Calu3 (cell line): Measurements from ENCODE around the gene GAS6. TPM values are rescaled to one million over a fixed set of nuclear protein-coding genes. Genes with fewer than 3 reads are reported as not detected.

Experiments
- BruUV-seq: library from RNA; stranded (reverse); fragments of 400-500 nt; replicated peaks from 2 replicates; lab custom pipeline; 2021; lab: Mats Ljungman, UMichigan
- CTCF ChIA-PET: fragments of 300-600 bp; sonication (Branson Sonifier 250); formaldehyde crosslinking; loops from one replicate; lab custom pipeline; 2022; ENCODE audit warnings: antibody characterized with exemption; lab: Charles Lee
- DNase-seq: peaks from one replicate; pipeline ENCODE4 v3.0.0; 2022
- H3K27ac Mint-ChIP-seq: one replicate; pipeline ENCODE4 v1.8.0; 2022; ENCODE audit warnings: mixed read lengths; ENCODE audit not compliant: unreplicated experiment
- H3K27me3 Mint-ChIP-seq: one replicate; pipeline ENCODE4 v1.8.0; 2022; ENCODE audit warnings: mixed read lengths; ENCODE audit not compliant: unreplicated experiment
- H3K36me3 Mint-ChIP-seq: one replicate; pipeline ENCODE4 v1.8.0; 2022; ENCODE audit warnings: mild to moderate bottlenecking, moderate library complexity, mixed read lengths; ENCODE audit not compliant: insufficient read depth, unreplicated experiment
- H3K4me1 Mint-ChIP-seq: one replicate; pipeline ENCODE4 v1.8.0; 2022; ENCODE audit warnings: mild to moderate bottlenecking, low read depth, mixed read lengths; ENCODE audit not compliant: unreplicated experiment
- H3K4me3 Mint-ChIP-seq: one replicate; pipeline ENCODE4 v1.8.0; 2022; ENCODE audit warnings: mild to moderate bottlenecking, low read depth, moderate library complexity, mixed read lengths; ENCODE audit not compliant: unreplicated experiment
- H3K9me3 Mint-ChIP-seq: one replicate; pipeline ENCODE4 v1.8.0; 2022; ENCODE audit warnings: low read depth, mixed read lengths; ENCODE audit not compliant: unreplicated experiment
- CTCF ChIP-seq: fragments of 200-600 bp; IDR thresholded peaks from one replicate; pipeline ENCODE4 v1.8.0; 2022; ENCODE audit warnings: antibody characterized with exemption; ENCODE audit not compliant: unreplicated experiment
- intact Hi-C: fragments of 100-400 bp; cut with micrococcal nuclease; formaldehyde crosslinking; loops from one replicate; pipeline ENCODE4 v1.10.0; 2022; ENCODE audit not compliant: unreplicated experiment
- total RNA-seq: library from RNA; stranded (reverse); gene quantifications from 2 replicates; pipeline ENCODE4 v1.2.3, GENCODE V29; 2022

Gene GAS6
- total RNA-seq, 1 experiment from 2014 or later = 0.42 TPM

- no peak for DNase-seq
- Mint-ChIP-seq H3K4me1 (no peaks in the 10 kb centered on the region), H3K27ac (no peak overlapping the region), H3K27me3 (no peaks in the 10 kb centered on the region), H3K4me3 (no peak overlapping the region), H3K36me3 (no peaks in the 10 kb centered on the region), H3K9me3 (peaks cover 2% of the 10 kb centered on the region)
- no peak for TF ChIP-seq CTCF
- intact Hi-C loops = no loop called here
- BruUV-seq = no TSS peak
- CTCF ChIA-PET = no interaction called here
Measured at GRCh38 chr13:113804017-113804702, 59.7 kb downstream of the GAS6 start.

- no peaks in the 10 kb centered on the region for H3K36me3 Mint-ChIP-seq
- H3K27ac Mint-ChIP-seq = no peak overlapping the region
- DNase-seq = no peak
- H3K4me1 Mint-ChIP-seq = no peaks in the 10 kb centered on the region
- intact Hi-C loops = no loop called here
- BruUV-seq = no TSS peak
- no peak overlapping the region for H3K4me3 Mint-ChIP-seq
- no peak for TF ChIP-seq CTCF
- no peaks in the 10 kb centered on the region for H3K27me3 Mint-ChIP-seq
- CTCF ChIA-PET = no interaction called here
- peaks cover 2% of the 10 kb centered on the region for H3K9me3 Mint-ChIP-seq
Measured at GRCh38 chr13:113803409-113804016, 60.4 kb downstream of the GAS6 start.

- CTCF ChIA-PET = no interaction called here
- no TSS peak for BruUV-seq
Measured at GRCh38 chr13:113802761-113803160, 61.1 kb downstream of the GAS6 start.

GRCh38 chr13:113802090-113802531, 61.8 kb downstream of the GAS6 start:
- intact Hi-C loops = no loop called here
- Mint-ChIP-seq H3K4me3 (no peak overlapping the region), H3K4me1 (no peaks in the 10 kb centered on the region), H3K36me3 (no peaks in the 10 kb centered on the region), H3K27ac (no peak overlapping the region), H3K9me3 (no peaks in the 10 kb centered on the region), H3K27me3 (no peaks in the 10 kb centered on the region)
- DNase-seq = no peak
- no peak for TF ChIP-seq CTCF
- BruUV-seq = no TSS peak
- CTCF ChIA-PET = no interaction called here

More at GRCh38 chr13:113802761-113803160, 61.1 kb downstream of the GAS6 start:
- Mint-ChIP-seq H3K9me3 (no peaks in the 10 kb centered on the region), H3K36me3 (no peaks in the 10 kb centered on the region), H3K27ac (no peak overlapping the region), H3K27me3 (no peaks in the 10 kb centered on the region), H3K4me1 (no peaks in the 10 kb centered on the region), H3K4me3 (no peak overlapping the region)
- no peak for TF ChIP-seq CTCF
- intact Hi-C loops = no loop called here
- DNase-seq = no peak
